Upper lobe of right lung (tissue), 1 donor: ENCODE data around the gene RASA2. TPM values are rescaled to one million over a fixed set of nuclear protein-coding genes. Genes with fewer than 3 reads are reported as not detected.
A peak's percentile ranks its signal among the peaks of the same experiment; 100 is the strongest.

ENCODE experiments used
- ATAC-seq: fragments of 200-7000 bp; cut with Tn5 transposase; one replicate; pipeline ENCODE4 v1.9.1; 2020; ENCODE audit warnings: mild to moderate bottlenecking, moderate library complexity
- DNase-seq: peaks from one replicate; pipeline ENCODE4 v3.0.0-alpha.2; 2020
- H3K27ac ChIP-seq: fragments of 200-600 bp; one replicate; pipeline ENCODE4 v1.8.0; 2022
- H3K27me3 ChIP-seq: fragments of 200-600 bp; one replicate; pipeline ENCODE4 v1.8.0; 2022; ENCODE audit warnings: mild to moderate bottlenecking
- H3K36me3 ChIP-seq: fragments of 200-600 bp; one replicate; pipeline ENCODE4 v1.8.0; 2022
- H3K4me1 ChIP-seq: fragments of 200-600 bp; one replicate; pipeline ENCODE4 v1.8.0; 2022
- H3K4me3 ChIP-seq: fragments of 200-600 bp; one replicate; pipeline ENCODE4 v1.8.0; 2022; ENCODE audit warnings: mild to moderate bottlenecking
- H3K9me3 ChIP-seq: fragments of 200-600 bp; one replicate; pipeline ENCODE4 v1.8.0; 2022
- CTCF ChIP-seq: fragments of 200-600 bp; IDR thresholded peaks from one replicate; pipeline ENCODE4 v1.8.0; 2022; ENCODE audit warnings: antibody characterized with exemption
- intact Hi-C: fragments of 100-400 bp; cut with DNase I; formaldehyde crosslinking; loops from one replicate; pipeline ENCODE4 v1.11.0; 2022
- total RNA-seq: library from RNA; stranded (reverse); fragmentation: NEBNext Ultra II Directional; extraction: Animal tissue kit (Norgen Biotek cat#: 25700); gene quantifications from one replicate; pipeline ENCODE4 v1.2.1, GENCODE V29; 2021
- donor health status: DM: no; HTN: yes; CAD: no; lungs with severe emphysema.

RASA2 gene
- total RNA-seq, 1 donor from 2014 or later: 30.3 TPM

GRCh38 chr3:141499284-141499683 lies 12.5 kb downstream of the RASA2 start:
- Histone ChIP-seq H3K4me3 (peak overlapping the region; percentile 11), H3K27me3 (no peaks in the 10 kb centered on the region), H3K27ac (peak overlapping the region; percentile 52), H3K36me3 (no peaks in the 10 kb centered on the region), H3K4me1 (no peaks in the 10 kb centered on the region), H3K9me3 (no peaks in the 10 kb centered on the region)
- intact Hi-C loops: no loop called here
- DNase-seq (no peak), ATAC-seq (peak; percentile 49)
- no peak for TF ChIP-seq CTCF

- intact Hi-C loops: no loop called here
- ATAC-seq: no peak
- H3K27ac ChIP-seq: peak overlapping the region; percentile 52
These were observed 13.1 kb downstream of the RASA2 start for GRCh38 chr3:141499965-141500364.

DNA sequence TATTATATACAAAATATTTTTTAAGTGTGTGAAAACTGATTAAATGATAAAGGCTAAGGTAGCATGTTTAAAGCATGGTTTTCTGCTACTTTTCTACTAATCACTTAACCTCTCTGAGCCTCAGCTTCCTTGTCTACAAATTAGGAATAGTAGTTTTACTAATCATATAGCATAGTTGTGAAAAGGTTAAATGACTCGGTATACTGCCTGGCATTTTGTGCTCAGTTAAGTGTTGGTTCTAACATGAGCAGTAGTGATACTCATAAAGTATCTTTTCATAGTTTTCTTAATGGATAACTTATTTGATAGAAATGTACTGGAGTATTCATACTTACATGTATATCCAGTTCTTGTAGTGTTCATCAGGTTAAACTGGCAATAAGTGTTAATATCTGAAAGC lies 13.6 kb downstream of the RASA2 start:
- no peaks in the 10 kb centered on the region for H3K27me3 ChIP-seq
- H3K36me3 ChIP-seq: no peaks in the 10 kb centered on the region
- H3K27ac ChIP-seq: no peak overlapping the region
- no peak for TF ChIP-seq CTCF
- no peak overlapping the region for H3K4me3 ChIP-seq
- no peaks in the 10 kb centered on the region for H3K4me1 ChIP-seq
- no peak for DNase-seq
- ATAC-seq: no peak
- intact Hi-C loops: no loop called here
- H3K9me3 ChIP-seq: no peaks in the 10 kb centered on the region

More at GRCh38 chr3:141499965-141500364, 13.1 kb downstream of the RASA2 start:
- no peak for DNase-seq
- TF ChIP-seq CTCF: no peak
- Histone ChIP-seq H3K4me3 (no peak overlapping the region), H3K9me3 (no peaks in the 10 kb centered on the region), H3K27me3 (no peaks in the 10 kb centered on the region), H3K36me3 (no peaks in the 10 kb centered on the region), H3K4me1 (no peaks in the 10 kb centered on the region)

DNA sequence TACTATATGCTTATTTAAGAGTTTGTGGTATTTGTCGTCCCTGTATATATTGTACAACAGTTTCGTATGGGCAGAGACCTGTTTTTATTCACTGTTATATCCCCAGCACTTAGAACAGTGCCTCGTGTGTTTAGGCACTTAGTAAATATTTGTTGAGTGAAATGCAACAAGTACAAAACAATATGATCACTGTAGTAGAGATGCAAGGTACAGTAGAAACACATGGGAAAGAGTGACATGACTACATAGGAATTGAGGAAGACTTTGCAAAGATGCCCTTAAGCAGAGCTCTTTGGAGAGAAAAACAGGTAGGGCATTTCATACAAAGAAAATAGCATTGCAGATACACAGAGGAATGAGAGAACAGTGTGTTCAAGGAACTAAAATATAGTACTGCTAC lies 18.3 kb downstream of the RASA2 start:
- DNase-seq (no peak), ATAC-seq (no peak)

GRCh38 chr3:141506071-141506470 lies 19.2 kb downstream of the RASA2 start:
- TF ChIP-seq CTCF: no peak
- H3K27ac ChIP-seq: no peak overlapping the region
- ATAC-seq (no peak), DNase-seq (no peak)
- H3K27me3 ChIP-seq: no peaks in the 10 kb centered on the region
- no peaks in the 10 kb centered on the region for H3K36me3 ChIP-seq
- H3K4me1 ChIP-seq: no peaks in the 10 kb centered on the region
- H3K9me3 ChIP-seq: no peaks in the 10 kb centered on the region
- no peak overlapping the region for H3K4me3 ChIP-seq
- intact Hi-C loops: no loop called here

More for the DNA sequence above, 18.3 kb downstream of the RASA2 start:
- TF ChIP-seq CTCF: no peak
- Histone ChIP-seq H3K36me3 (no peaks in the 10 kb centered on the region), H3K4me3 (no peak overlapping the region), H3K27ac (no peak overlapping the region), H3K27me3 (no peaks in the 10 kb centered on the region), H3K9me3 (no peaks in the 10 kb centered on the region), H3K4me1 (no peaks in the 10 kb centered on the region)
- intact Hi-C loops: no loop called here

GRCh38 chr3:141507392-141508066 lies 20.7 kb downstream of the RASA2 start:
- Histone ChIP-seq H3K4me3 (no peak overlapping the region), H3K36me3 (no peaks in the 10 kb centered on the region), H3K27ac (no peak overlapping the region), H3K9me3 (no peaks in the 10 kb centered on the region), H3K4me1 (no peaks in the 10 kb centered on the region), H3K27me3 (no peaks in the 10 kb centered on the region)
- no peak for DNase-seq
- intact Hi-C loops: no loop called here
- no peak for TF ChIP-seq CTCF
- ATAC-seq: no peak
